H1 (cell line): Measurements from ENCODE around the gene SYCE1L. TPM values are rescaled to one million over a fixed set of nuclear protein-coding genes. Genes with fewer than 3 reads are reported as not detected.

Source experiments
- BCL11A ChIP-seq, 2 experiments: IDR thresholded peaks; one replicate each; pipeline ENCODE4 v1.6.1; 2011; ENCODE audit warnings: low read depth in 2 of 2, low read length in 2 of 2, mild to moderate bottlenecking in 2 of 2
- RXRA ChIP-seq: IDR thresholded peaks from 2 replicates; pipeline ENCODE4 v1.6.1; 2011; ENCODE audit warnings: low read depth, mild to moderate bottlenecking, low read length, moderate library complexity; ENCODE audit not compliant: insufficient read depth
- polyA plus RNA-seq, 7 experiments: library from polyadenylated mRNA; depleted of rRNA in 3 of 7; stranded (reverse) in 5 of 7; unstranded in 2 of 7; fragments of >200 nt in 5 of 7; fragments of 200-250 nt in 2 of 7; gene quantifications; 1 replicate in 5 of 7; 2 replicates in 1 of 7; 4 replicates in 1 of 7; pipeline versions ENCODE4 v1.2.1 to v1.2.3, GENCODE V29; 2011 to 2013; ENCODE audit warnings: missing spikeins in 2 of 7, mixed read lengths in 2 of 7
- total RNA-seq: library from RNA; stranded (reverse); fragmentation: NEBNext Ultra II Directional; extraction: Animal tissue kit (Norgen Biotek cat#: 25700); gene quantifications from 2 replicates; pipeline ENCODE4 v1.2.1, GENCODE V29; 2021

SYCE1L gene
- total and polyA plus RNA-seq, 2 of the 8 experiments (the other 6 are each of a cell fraction or from before 2014, with no cell fraction given), result 5.8 to 6.8 TPM

DNA sequence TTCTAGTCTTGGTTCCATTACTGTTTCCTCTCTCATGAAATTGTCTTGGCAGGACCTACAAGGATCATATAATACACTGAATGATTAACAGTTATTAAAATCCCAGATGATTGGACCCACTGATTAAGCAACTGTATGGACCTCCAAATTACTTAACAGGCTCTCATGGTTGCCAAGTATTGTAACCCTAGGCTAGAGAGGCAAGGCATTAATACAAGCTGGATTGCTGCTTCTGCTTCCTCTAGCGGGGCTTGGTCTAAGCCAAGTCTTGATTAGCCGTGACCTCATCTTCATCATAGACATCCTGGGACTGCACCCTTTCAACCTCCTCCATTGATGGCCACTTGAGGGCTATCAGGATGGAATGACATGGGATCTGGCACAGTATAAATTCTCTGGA is 46.9 kb downstream of the SYCE1L start (continued):
- TF ChIP-seq BCL11A (IDR thresholded peaks at IDR 0.05; ENCODE audit: low read depth in 2 of 2, low read length in 2 of 2) (no peak), RXRA (no peak)
